ENCODE results near the gene SEC11A. TPM values are rescaled to one million over a fixed set of nuclear protein-coding genes. Genes with fewer than 3 reads are reported as not detected.
"Not testable (repeated sequence)": the region's sequence is repeated elsewhere in the genome, so short reads cannot be mapped to it uniquely, and the experiment has no call there.

SEC11A gene
- total RNA-seq, 1 experiment from 2014 or later, result 104 TPM

DNA sequence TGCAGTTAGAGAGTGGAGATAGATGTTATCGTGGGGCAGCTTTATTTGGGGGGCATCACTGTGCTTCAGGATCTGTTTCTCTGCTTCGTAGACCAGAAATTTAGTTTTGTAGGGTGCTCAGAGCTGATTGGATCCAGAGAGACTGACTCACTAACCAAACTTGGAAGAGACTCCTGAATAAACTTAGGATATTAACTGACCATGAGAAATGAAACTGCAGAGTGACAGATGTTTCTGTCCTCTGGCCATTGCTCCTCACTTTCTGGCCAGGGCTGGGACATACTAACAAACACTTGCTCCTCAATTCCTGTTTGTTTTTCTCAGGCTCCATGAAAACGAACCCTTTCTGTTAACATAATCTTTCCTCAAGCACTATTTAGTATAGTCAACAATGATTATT lies 36.8 kb upstream of the SEC11A start:
- no peak for DNase-seq (ENCODE audit: low spot score)
- ChIA-PET POLR2A (ENCODE audit: low non-redundant PET) (no interaction called here), CTCF (interaction anchor here (0.5 kb wide), 1 partner anchor 57 kb away, joined by 3 read pairs; no protein-coding TSS in a partner anchor)
- Histone ChIP-seq H3K36me3 (ENCODE audit: insufficient read depth, low read length, poor library complexity, severe bottlenecking) (no peaks in the 10 kb centered on the region), H3K4me1 (ENCODE audit: insufficient read depth, low read length, poor library complexity, severe bottlenecking) (peaks cover 14% of the 10 kb centered on the region), H3K4me3 (ENCODE audit: low read depth, low read length, poor library complexity, severe bottlenecking) (no peak overlapping the region), H3K9me3 (ENCODE audit: low read depth, low read length, poor library complexity, severe bottlenecking) (no peaks in the 10 kb centered on the region), H3K27me3 (replicated peaks; ENCODE audit: insufficient read depth, low read depth, low read length, poor library complexity) (no peaks in the 10 kb centered on the region), H3K27ac (ENCODE audit: low read depth, low read length, poor library complexity, severe bottlenecking) (no peak overlapping the region)
- no TSS peak for BruUV-seq (replicated peaks)
- TF ChIP-seq, protein P1, sequence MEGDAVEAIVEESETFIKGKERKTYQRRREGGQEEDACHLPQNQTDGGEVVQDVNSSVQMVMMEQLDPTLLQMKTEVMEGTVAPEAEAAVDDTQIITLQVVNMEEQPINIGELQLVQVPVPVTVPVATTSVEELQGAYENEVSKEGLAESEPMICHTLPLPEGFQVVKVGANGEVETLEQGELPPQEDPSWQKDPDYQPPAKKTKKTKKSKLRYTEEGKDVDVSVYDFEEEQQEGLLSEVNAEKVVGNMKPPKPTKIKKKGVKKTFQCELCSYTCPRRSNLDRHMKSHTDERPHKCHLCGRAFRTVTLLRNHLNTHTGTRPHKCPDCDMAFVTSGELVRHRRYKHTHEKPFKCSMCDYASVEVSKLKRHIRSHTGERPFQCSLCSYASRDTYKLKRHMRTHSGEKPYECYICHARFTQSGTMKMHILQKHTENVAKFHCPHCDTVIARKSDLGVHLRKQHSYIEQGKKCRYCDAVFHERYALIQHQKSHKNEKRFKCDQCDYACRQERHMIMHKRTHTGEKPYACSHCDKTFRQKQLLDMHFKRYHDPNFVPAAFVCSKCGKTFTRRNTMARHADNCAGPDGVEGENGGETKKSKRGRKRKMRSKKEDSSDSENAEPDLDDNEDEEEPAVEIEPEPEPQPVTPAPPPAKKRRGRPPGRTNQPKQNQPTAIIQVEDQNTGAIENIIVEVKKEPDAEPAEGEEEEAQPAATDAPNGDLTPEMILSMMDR (conservative IDR thresholded peaks at IDR 0.05; ENCODE audit: low read depth, low read length), result no peak
- no peak for TF ChIP-seq EZH2 (IDR thresholded peaks at IDR 0.05; ENCODE audit: borderline replicate concordance, low read depth, low read length, poor library complexity, severe bottlenecking)
- intact Hi-C loops (cut with micrococcal nuclease; ENCODE audit: unreplicated experiment), result no loop called here

DNA sequence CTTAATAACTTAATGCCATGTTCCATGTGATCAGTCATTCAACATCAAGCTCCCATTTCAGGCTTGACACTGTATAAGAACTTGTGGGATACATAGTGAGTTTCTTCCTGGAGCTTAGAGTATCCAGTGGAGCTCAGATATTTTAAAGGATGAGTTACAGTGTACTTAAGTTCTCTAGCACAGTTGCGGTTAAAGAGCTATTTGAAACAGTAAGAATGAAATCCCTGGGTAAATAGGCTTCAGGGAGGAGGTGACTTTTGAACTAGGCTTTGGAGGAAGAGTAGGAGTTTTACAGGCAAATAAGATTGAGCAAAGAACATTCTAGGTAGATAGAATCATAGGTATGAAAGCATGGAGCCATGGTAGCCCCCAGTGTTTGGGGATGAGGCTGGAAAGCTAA lies 36.3 kb upstream of the SEC11A start:
- ChIA-PET POLR2A (ENCODE audit: low non-redundant PET) (no interaction called here), CTCF (interaction anchor here (0.5 kb wide), 1 partner anchor 57 kb away, joined by 3 read pairs; no protein-coding TSS in a partner anchor)
- Histone ChIP-seq H3K27ac (ENCODE audit: low read depth, low read length, poor library complexity, severe bottlenecking) (no peak overlapping the region), H3K4me1 (ENCODE audit: insufficient read depth, low read length, poor library complexity, severe bottlenecking) (peaks cover 19% of the 10 kb centered on the region), H3K36me3 (ENCODE audit: insufficient read depth, low read length, poor library complexity, severe bottlenecking) (no peaks in the 10 kb centered on the region), H3K27me3 (replicated peaks; ENCODE audit: insufficient read depth, low read depth, low read length, poor library complexity) (no peaks in the 10 kb centered on the region), H3K9me3 (ENCODE audit: low read depth, low read length, poor library complexity, severe bottlenecking) (no peaks in the 10 kb centered on the region), H3K4me3 (ENCODE audit: low read depth, low read length, poor library complexity, severe bottlenecking) (no peak overlapping the region)
- TF ChIP-seq EZH2 (IDR thresholded peaks at IDR 0.05; ENCODE audit: borderline replicate concordance, low read depth, low read length, poor library complexity, severe bottlenecking), result no peak
- TF ChIP-seq, protein P1 (conservative IDR thresholded peaks at IDR 0.05; ENCODE audit: low read depth, low read length), result no peak
- intact Hi-C loops (cut with micrococcal nuclease; ENCODE audit: unreplicated experiment), result no loop called here
- no peak for DNase-seq (ENCODE audit: low spot score)
- no TSS peak for BruUV-seq (replicated peaks)

GRCh38 chr15:84751721-84752120 lies 35.8 kb upstream of the SEC11A start:
- intact Hi-C loops (cut with micrococcal nuclease; ENCODE audit: unreplicated experiment); H3K27me3 ChIP-seq (replicated peaks; ENCODE audit: insufficient read depth, low read depth, low read length, poor library complexity); H3K4me3 ChIP-seq (ENCODE audit: low read depth, low read length, poor library complexity, severe bottlenecking); CTCF ChIA-PET; H3K27ac ChIP-seq (ENCODE audit: low read depth, low read length, poor library complexity, severe bottlenecking); H3K9me3 ChIP-seq (ENCODE audit: low read depth, low read length, poor library complexity, severe bottlenecking); H3K36me3 ChIP-seq (ENCODE audit: insufficient read depth, low read length, poor library complexity, severe bottlenecking); BruUV-seq (replicated peaks); DNase-seq (ENCODE audit: low spot score); POLR2A ChIA-PET (ENCODE audit: low non-redundant PET): not testable (repeated sequence)
- peaks cover 23% of the 10 kb centered on the region for H3K4me1 ChIP-seq (ENCODE audit: insufficient read depth, low read length, poor library complexity, severe bottlenecking)

DNA sequence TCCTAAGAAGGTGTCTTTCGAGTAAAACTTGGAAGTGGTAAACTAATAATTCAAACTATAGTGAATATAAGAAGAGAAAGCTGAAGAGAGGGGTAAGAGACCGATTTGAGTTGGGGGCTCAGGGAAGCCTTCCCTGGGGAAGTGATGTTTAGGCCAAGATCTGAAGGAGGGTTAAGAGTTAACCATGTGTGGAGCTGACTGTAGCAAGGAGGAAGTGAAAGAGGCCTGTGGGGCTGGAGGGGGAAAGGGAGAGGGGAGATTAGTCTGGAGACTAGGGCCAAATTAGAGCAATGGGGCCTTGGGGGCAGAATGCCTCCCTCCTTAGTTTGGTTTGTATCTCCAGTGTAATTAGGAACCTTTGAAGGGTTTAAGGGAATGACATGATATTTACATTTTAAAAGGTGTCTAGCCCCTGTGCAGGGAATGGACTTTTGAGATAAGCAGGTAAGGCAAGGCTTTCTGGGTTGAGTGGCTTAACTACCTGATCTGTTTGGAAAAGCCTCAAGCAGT lies 34.7 kb upstream of the SEC11A start:
- TF ChIP-seq, protein P1 (conservative IDR thresholded peaks at IDR 0.05; ENCODE audit: low read depth, low read length), result no peak
- TF ChIP-seq EZH2 (IDR thresholded peaks at IDR 0.05; ENCODE audit: borderline replicate concordance, low read depth, low read length, poor library complexity, severe bottlenecking), result no peak
- no peak overlapping the region for H3K4me3 ChIP-seq (ENCODE audit: low read depth, low read length, poor library complexity, severe bottlenecking)
- H3K36me3 ChIP-seq (ENCODE audit: insufficient read depth, low read length, poor library complexity, severe bottlenecking), result no peaks in the 10 kb centered on the region
- H3K27me3 ChIP-seq (replicated peaks; ENCODE audit: insufficient read depth, low read depth, low read length, poor library complexity), result no peaks in the 10 kb centered on the region
- POLR2A ChIA-PET (ENCODE audit: low non-redundant PET), result no interaction called here
- CTCF ChIA-PET, result no interaction called here
- H3K27ac ChIP-seq (ENCODE audit: low read depth, low read length, poor library complexity, severe bottlenecking), result peak overlapping the region; percentile 13
- no peaks in the 10 kb centered on the region for H3K9me3 ChIP-seq (ENCODE audit: low read depth, low read length, poor library complexity, severe bottlenecking)
- intact Hi-C loops (cut with micrococcal nuclease; ENCODE audit: unreplicated experiment), result no loop called here
- no TSS peak for BruUV-seq (replicated peaks)
- H3K4me1 ChIP-seq (ENCODE audit: insufficient read depth, low read length, poor library complexity, severe bottlenecking), result peaks cover 23% of the 10 kb centered on the region
- DNase-seq (ENCODE audit: low spot score), result no peak

Measured in A673 (cell line).